Forelimb muscle (tissue), 1 donor: ENCODE results near the gene ADGRB2. TPM values are rescaled to one million over a fixed set of nuclear protein-coding genes. Genes with fewer than 3 reads are reported as not detected.

Experiments
- DNase-seq: peaks from one replicate; pipeline ENCODE4 v3.0.0-alpha.2; 2013; ENCODE audit warnings: low read depth
- polyA plus RNA-seq: library from polyadenylated mRNA; unstranded; fragments of 120-200 nt; gene quantifications from one replicate; pipeline ENCODE4 v1.2.1, GENCODE V29; 2013; ENCODE audit not compliant: insufficient read length

The ADGRB2 gene
- polyA plus RNA-seq, 1 donor = 13.6 TPM

GRCh38 chr1:31703431-31704270 is 60.5 kb downstream of the ADGRB2 start, which contains the start of gene COL16A1:
COL16A1 (minus strand) TSS chr1:31704017; CDS start chr1:31702193, 1,824 bp downstream.
- no peak for DNase-seq

DNA sequence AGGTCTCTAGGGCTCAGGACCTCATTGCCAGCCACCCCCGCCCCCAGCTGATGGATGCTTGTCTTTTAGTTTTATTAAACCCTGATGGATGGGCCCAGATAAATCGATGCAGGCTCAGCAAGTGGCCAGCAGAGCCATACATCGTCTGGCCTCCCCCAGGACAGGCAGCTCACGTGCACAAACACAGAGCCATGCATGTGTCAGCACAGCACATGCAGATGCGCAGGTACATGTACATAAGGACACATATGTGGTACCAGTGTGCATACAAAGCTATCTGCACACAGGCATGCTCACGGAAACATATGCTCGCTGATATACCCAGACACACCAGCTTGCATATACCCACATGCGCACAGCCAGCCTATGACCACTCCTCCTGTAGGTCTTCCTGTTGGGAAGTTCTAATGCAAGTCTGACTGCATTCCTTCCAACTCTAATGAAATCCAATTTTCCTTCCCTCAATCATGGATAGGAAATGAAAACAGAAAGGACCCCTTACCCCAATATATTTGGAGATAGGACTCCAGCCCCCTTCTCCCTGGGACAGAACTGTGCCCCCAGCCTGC is 61.2 kb downstream of the ADGRB2 start:
- DNase-seq = no peak

- DNase-seq = peak; percentile 81
These were observed 62.9 kb downstream of the ADGRB2 start for GRCh38 chr1:31701091-31701736.

GRCh38 chr1:31700468-31701090 is 63.6 kb downstream of the ADGRB2 start:
- DNase-seq = no peak

DNA sequence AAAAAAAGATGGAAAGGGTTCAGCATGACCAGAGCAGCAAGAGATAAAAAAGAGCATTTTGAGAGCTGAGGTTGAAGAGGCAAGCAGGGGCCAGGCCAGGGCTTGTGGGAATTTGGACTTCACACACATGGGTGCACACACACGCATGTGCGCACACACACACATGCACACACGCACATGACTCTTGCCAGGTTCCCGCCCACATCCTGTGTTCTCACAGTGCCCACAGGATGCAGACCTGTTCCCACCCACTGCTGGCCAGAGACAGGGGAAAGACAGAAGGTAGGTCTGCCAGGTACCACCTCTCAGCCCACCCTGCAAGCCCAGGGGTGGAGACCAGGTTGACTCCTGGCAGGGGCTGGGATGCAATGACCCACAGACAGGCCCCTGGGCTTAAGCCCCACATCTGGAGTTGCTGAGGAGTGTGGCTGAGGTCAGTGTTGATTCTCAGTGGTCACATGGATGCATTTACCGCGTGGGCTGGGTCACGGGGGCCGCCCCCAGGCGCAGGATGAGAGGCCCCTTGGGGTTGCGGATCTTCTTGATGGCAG is 64.7 kb downstream of the ADGRB2 start:
- no peak for DNase-seq

- DNase-seq = no peak
These were observed 66.7 kb downstream of the ADGRB2 start for GRCh38 chr1:31697369-31697984.

GRCh38 chr1:31696242-31696641 is 67.9 kb downstream of the ADGRB2 start:
- DNase-seq = no peak

GRCh38 chr1:31695327-31695726 is 68.8 kb downstream of the ADGRB2 start:
- no peak for DNase-seq

DNA sequence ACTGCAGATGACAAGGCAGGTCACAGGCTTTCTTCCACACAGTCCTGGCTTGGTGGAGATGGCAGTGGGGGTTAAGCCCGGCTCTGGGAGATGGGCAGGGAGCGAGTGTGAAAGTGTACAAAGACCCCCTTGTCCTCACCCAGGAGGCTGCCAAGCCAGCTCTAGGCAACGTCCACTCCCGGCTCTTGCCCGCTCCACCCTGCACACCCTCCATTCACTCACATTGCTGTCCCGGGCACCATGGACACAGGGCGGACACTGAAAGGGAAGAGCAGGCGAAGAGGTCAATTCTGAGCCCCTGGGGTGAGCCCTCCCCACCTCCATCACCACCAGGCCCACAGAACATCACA is 69.2 kb downstream of the ADGRB2 start:
- no peak for DNase-seq

GRCh38 chr1:31694069-31694963 is 69.8 kb downstream of the ADGRB2 start:
- no peak for DNase-seq

DNA sequence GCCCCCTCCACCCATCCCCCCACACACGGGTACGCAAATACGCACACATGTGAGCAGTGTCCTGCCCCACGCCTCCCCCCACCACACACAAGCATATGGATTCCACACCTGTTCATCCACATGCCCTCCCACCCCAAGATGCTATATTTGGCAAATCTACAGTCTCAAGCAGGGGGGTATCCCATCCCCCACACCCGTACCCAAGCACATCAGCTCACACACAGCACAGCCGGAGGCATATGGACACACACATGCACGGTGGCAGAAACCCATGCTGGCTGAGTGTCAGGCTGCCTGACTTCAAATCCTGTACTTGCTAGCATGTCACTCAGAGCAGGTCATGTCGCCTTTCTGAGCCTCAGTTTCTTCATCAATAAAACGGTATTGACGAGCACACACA is 70.9 kb downstream of the ADGRB2 start:
- DNase-seq = no peak

DNA sequence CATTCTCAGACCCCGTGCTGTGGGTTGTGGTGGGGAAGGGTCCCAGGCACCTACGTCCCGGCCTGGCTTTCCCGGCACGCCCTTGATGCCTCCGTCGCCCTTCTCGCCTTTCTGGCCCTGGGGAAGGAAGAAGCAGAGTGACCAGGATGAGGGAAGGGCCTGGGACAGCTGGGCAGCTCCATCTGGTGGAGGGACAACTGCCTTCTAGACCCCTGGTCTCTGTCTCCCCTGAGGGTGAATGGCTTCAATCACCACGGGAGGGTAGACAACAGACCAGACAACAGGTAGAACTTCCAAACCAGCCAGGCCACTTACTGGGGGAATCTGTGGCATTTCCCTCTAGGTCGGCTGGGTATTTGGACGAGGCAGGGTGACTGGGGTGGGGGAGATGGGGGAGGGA is 72.2 kb downstream of the ADGRB2 start:
- DNase-seq = no peak

DNA sequence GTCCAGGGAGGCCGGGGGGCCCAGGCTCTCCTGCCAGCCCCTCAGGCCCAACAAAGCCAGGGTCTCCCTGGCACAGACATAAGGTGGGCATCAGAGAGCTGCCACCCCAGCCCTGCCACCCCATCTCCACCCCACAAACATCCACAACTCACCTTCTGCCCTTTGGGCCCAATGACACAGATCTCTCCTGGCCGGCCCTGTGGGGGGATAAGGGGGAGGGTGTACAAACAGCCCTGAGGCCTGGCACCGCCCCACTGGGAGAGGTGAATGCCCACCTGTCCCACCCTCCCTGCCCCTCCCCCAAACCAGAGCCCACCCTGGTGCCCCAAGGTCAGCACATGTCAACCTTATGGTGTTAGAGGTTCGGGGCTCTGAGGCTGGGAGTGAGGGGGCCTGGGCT is 72.7 kb downstream of the ADGRB2 start:
- no peak for DNase-seq

DNA sequence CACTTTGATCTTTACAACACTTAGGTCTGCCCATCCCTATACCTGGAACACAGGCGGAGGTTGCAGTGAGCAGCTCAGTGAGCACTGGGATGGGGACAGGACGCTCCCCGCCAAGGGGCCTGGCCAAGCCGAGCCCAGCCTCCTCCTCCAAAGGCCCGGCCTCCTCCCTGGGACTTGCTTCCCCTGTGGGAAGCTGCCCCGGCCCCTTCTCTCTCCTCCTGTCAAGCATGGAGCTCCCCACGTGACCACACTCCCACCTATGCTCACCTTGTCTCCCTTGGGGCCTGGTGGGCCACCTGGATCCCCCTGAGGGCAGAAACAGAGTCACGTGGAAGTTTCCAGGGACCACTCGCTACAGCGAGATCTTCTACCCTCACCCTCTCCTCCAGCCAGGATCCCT is 73.2 kb downstream of the ADGRB2 start:
- DNase-seq = no peak

DNA sequence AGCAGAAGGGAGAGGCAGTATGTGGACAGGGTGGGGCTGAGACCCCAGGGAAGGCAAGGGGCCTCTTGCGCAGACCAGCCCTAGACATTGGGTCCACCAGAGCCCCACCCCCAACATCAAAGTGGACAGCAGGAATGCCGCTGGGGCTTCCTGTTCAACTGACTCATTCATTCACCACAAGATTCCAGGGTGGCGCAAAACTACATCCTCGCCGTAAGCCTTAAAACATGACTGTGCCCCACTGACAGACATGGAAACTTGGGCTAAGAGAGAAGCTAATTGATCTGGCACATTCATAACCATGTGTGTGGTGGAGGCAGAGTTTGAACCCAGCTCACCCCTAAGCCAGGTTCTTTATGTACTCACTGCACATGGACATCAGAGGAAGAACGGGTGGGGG is 74.3 kb downstream of the ADGRB2 start:
- DNase-seq = no peak

- no peak for DNase-seq
These were observed 74.8 kb downstream of the ADGRB2 start for GRCh38 chr1:31689379-31689778.

DNA sequence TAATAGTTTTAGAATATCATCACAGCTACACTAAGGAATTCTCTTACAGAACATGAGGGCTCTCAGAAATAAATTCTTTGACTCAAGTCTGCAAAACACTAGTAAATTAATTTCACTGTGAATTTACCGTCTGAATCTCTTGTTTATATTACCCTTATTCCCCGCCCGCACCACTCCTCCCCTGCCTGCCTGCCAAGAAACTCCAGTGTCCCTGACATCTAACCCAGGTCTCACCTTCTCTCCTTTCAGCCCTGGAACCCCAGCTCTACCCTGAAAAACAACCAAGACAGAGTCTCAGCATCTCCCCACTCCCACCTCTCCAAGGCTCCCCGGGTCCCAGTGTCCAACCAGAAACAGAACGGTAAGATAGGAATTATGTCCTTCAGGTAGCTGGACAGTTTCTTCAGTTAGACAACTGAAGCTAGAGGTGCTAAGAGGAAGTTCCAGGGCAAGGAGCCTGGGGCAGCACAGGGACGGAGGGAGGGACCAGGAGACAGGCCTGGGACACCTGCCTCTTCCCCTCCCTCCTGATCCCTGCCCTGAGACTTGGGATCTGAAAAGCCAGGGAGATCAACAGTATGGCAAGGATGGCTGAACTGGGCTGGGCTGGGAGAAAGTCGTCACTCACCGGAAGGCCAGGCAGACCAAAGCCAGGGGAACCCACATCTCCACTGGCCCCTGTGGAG is 75.8 kb downstream of the ADGRB2 start:
- no peak for DNase-seq

- DNase-seq = no peak
These were observed 76.5 kb downstream of the ADGRB2 start for GRCh38 chr1:31687601-31688000.

- DNase-seq = no peak
These were observed 78.3 kb downstream of the ADGRB2 start for GRCh38 chr1:31685795-31686194.

DNA sequence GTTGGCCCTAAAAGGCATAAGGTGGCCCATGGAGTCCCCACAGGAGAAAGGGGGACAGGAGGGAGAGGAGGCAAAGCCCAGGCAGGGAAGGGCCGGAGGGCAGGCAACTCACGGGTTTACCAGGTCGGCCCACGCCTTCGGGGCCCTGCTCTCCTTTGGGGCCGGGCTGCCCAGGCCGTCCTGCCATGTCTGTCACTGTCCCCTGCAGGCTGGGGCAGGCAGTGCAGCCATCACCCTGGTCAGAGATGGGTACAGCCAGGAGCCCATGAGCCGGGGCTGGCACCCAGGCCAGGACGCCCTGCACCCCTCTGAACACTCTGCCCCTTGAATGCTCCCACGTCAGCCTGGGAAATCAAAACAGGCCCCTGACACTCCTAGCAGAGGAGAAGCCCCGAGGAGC is 80.1 kb downstream of the ADGRB2 start:
- no peak for DNase-seq
